Left ventricle myocardium superior (tissue), 1 donor: ENCODE data around the gene ODC1. TPM values are rescaled to one million over a fixed set of nuclear protein-coding genes. Genes with fewer than 3 reads are reported as not detected.

Source experiments
- ATAC-seq: fragments of 200-7000 bp; cut with Tn5 transposase; one replicate; pipeline ENCODE4 v1.9.1; 2020; ENCODE audit warnings: mild to moderate bottlenecking, moderate library complexity
- DNase-seq: peaks from one replicate; pipeline ENCODE4 v3.0.0-alpha.2; 2020
- intact Hi-C: fragments of 100-400 bp; cut with micrococcal nuclease; formaldehyde crosslinking; loops from one replicate; pipeline ENCODE4 v1.11.0; 2022
- total RNA-seq: library from RNA; stranded (reverse); fragmentation: NEBNext Ultra II Directional; extraction: Animal tissue kit (Norgen Biotek cat#: 25700); gene quantifications from one replicate; pipeline ENCODE4 v1.2.1, GENCODE V29; 2021
- donor health status: DM: no; HTN: yes; CAD: no; lungs with severe emphysema.

ODC1 gene
- total RNA-seq, 1 donor from 2014 or later: 26.4 TPM

DNA sequence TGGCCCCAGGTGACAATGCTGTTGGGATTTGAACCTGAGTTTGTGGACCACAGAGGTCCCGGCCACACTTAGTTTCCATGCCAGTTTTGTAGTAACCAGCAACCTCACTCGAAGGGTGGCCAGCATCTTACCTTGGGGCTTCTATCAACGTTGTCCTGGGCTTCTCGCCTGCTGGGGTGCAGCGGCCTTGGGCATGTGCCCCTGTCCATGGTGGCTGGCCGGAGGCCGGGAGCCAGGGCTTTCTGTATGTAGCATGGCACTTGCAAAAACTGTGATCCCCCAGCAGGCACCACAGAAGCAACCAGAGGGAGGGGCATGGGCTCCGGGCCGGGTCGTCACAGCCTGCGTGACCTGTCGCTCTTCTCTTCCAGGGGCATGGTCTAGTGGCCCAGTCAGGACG lies 51.7 kb downstream of the ODC1 start:
- ATAC-seq (no peak), DNase-seq (no peak)
- intact Hi-C loops: no loop called here

- no peak for ATAC-seq
- DNase-seq: no peak
- intact Hi-C loops: no loop called here
Measured at GRCh38 chr2:10395893-10396292, 52.2 kb downstream of the ODC1 start.

DNA sequence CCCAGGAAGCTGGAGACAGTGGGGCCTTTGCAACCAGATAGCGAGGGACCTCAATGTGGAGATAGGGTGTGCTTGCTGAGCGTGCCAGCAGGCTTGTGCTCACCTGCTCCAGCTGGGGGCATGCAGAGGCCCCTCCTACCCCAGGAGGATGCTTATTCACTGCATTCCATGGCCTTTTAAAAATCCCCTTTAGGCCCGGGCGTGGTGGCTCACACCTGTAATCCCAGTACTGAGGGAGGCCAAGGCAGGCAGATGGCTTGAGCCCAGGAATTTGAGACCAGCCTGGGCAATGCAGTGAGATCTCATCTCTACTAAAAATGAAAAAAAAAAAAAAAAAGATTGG lies 54.5 kb downstream of the ODC1 start:
- intact Hi-C loops: no loop called here
- ATAC-seq: no peak
- DNase-seq: no peak

GRCh38 chr2:10392951-10393639 lies 55.0 kb downstream of the ODC1 start:
- no peak for ATAC-seq
- intact Hi-C loops: no loop called here
- no peak for DNase-seq

- ATAC-seq (no peak), DNase-seq (no peak)
- intact Hi-C loops: no loop called here
Measured at GRCh38 chr2:10392548-10392947, 55.6 kb downstream of the ODC1 start.

DNA sequence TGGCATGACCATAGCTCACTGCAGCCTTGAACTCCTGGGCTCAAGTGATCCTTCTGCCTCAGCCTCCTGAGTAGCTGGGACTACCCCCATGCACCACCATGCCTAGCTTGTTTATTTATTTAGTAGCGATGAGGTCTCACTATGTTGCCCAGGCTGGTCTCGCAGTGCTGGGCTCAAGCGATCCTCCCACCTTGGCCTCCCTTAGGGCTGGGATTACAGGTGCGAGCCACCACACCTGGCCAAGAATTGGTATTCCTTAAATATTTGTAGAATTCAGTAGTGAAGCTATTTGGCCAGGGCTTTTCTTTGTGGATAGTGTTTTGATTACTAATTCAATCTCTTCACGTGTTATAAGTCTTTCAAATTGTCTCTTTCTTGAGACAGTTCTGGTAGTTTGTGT lies 56.0 kb downstream of the ODC1 start:
- DNase-seq: no peak
- ATAC-seq: no peak
- intact Hi-C loops: no loop called here

- DNase-seq: no peak
- intact Hi-C loops: no loop called here
- no peak for ATAC-seq
Measured at GRCh38 chr2:10390369-10390801, 57.7 kb downstream of the ODC1 start.

Other genes with a start within 250 kb of the ODC1 start
- 40.5 TPM for gene HPCAL1, start 145.4 kb downstream of the ODC1 start, total RNA-seq
- 19.1 TPM for gene NOL10, start 241.6 kb upstream of the ODC1 start, total RNA-seq